ENCODE results near the gene RAD51B.

The RAD51B gene

DNA sequence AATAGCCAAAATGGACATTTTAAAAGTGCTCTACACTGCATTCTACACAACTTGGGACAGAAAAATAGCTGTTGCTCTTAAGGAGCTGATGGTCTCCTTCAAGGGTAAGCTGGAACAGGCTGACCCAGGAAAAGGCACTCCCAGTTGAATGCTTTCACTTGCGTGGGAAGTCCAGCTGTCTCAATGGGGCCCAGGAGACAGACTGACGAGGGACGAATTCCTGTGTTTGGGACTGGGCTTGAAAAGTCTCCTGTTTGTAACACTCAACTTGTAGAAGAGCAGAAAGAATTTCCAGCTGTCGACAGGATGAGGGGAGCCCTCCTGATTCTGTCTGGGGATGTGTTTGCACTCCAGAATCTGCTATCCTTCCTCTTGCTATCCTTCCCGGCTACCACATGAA is 792.5 kb downstream of the RAD51B start:
- DNase-seq: no peak

DNA sequence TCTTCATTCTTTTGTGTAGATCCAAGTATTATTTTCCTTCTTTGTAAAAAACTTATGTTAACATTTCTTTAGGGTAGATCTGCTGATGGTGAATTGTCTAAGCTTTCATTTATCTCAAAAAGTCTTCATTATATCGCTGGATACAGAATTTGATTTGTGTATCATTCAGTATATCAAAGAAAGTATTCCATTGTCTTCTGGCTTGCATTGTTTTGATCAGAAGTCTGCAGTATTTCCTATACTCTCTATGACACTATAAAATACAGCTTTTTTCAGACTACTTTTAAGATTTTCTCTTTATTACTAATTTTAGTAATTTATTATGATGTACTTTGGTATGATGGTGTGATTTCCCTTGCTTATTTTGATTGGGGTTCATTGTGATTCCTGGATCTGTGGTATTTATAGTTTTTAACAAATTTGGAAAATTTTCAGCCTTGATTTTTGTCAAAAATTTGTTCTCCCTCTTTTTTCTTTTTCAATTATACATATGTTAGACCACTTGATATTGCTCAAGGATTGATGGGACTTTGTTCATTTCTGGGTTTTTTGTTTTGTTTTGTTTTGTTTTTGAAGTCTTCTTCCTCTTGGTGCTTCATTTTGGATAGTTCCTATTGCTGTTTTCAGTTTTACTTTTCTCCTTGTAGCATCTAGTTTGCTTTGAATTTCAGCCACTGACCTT is 796.8 kb downstream of the RAD51B start:
- DNase-seq: no peak

DNA sequence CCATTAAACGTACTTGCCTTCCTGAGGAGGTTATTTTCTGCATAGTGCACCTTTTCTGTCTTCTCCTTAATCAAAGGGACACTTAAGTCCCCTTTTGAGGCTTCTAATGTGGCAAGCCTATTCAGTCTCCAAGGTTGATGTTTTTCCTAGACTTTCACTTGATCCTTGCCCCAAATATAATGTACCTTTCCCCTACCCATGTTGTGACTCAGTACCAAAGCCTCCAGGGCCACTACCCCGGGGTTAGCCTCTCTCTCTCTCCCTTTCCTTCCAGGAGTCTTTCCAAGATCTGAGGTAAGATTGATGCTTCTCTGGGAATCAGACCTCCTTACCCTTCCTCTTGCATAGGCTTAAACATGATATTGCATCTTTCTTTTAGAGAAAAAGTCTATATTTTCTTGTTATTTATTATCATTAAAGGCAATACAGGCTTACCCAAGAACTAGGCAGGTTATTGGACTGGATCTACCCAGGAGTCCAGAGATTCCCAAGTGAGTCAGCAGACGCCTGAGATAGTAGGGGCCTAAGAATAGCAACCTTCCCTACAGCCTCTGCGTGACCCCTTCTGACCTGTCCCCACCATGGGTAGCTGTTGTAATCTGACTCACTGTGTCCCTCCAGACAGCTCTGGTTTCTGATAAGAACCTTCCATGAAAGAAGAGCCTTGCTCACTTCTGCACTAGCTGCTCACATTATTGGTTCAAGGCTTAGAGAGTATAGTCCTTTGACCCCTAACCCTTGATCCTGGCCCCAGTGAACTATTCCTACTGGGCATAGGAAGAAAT is 800.4 kb downstream of the RAD51B start:
- DNase-seq: no peak

DNA sequence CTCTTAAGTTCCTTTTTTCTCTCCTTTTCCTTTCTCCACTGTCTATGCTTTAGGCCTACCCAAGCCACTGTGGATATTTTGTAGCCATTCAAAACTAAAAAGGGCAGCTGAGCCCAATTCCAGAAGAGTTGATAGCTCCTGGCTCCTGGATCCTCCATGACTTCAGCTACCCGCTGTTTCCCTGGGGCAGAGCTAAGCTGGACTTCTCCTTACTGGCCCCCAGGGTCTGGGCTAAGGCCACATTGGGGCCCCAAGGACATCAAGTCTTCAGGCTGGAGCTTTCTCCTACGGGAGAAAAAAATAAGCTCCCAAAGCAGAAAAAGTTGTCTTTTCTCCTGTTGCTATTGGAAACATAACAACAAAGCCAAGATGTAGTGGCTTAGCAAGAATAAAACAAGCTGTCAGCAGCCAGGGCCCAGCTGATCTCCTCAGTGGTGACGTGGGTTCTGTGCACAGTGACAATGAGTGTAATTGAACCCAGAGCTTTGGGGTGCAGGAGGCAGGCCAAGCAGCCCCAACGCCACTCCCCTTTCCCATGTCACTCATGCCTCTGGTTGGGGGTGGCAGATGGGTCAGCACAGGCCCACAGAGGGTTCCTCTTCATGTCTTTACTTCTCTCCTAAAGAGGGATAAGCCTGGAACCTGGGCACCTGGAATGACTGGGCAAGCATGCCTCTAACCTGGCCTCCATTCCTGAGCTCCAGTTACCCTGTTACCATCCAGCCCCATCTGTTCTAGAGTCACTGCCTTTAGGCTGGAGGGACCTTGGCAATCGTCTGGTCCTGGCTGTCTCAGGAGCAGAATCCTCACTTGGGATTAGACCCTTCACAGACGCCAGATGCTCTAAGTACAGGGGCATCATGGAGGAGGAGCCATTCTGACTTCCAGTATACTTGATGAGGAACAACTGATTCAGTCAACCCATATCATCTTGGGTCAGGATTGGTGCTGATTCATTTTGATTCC is 802.1 kb downstream of the RAD51B start:
- DNase-seq: no peak

DNA sequence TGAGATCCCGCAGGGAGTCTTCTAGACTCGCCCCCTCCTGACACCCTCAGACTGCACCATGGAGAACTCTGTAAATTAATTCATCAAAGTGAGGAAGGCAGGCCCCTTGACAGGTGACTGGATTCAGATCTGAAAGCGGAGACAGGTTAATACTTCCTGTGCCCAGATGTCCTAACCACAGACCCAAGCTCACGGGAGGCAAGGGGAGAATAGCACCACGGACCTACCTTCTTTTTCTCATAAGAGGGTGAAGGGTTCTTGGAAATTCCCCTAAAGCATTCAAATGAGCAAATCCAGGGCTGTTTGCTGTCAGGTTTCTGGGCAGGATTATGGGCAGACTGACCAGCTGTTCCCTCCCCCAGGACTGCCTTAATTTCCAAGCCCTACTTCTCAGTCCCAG is 803.3 kb downstream of the RAD51B start:
- DNase-seq: no peak

DNA sequence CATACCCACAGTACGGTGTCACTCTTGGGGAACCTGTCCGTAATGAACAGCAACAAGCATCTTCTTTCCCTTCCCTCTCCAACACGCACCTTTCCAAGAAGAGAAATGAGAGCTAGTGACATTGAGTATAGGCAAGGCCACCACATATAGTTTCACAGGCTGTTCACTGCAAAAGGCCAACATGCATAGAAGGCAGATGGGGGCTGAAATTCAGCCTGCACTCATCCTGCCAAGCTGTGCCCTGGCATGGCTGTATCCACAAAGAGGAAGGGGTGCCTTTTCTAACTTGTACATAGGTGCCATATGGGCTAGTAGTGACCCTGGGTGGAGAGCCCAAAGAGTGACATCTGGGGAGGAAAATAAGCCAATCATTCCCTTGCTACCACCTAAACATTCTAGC is 803.7 kb downstream of the RAD51B start:
- no peak for DNase-seq

DNA sequence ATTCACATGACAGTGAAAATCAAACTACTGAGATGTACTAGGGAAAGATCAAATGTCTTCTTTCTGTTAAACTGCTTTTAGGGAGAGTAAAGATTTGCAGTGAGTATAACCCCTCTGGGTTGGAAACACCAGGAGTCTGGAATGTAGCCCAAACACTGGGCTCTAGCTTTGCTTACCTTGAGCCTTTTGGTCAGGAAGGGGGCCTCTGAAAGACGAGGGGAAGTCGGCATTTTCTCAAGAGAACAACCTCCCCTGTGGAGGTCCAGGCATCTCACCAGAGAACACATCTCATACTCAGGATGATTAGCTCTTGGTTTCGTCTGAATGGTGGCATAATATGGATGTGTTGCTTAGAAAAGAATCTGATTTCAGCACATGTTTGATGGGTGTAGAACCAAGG is 804.2 kb downstream of the RAD51B start:
- DNase-seq: no peak

DNA sequence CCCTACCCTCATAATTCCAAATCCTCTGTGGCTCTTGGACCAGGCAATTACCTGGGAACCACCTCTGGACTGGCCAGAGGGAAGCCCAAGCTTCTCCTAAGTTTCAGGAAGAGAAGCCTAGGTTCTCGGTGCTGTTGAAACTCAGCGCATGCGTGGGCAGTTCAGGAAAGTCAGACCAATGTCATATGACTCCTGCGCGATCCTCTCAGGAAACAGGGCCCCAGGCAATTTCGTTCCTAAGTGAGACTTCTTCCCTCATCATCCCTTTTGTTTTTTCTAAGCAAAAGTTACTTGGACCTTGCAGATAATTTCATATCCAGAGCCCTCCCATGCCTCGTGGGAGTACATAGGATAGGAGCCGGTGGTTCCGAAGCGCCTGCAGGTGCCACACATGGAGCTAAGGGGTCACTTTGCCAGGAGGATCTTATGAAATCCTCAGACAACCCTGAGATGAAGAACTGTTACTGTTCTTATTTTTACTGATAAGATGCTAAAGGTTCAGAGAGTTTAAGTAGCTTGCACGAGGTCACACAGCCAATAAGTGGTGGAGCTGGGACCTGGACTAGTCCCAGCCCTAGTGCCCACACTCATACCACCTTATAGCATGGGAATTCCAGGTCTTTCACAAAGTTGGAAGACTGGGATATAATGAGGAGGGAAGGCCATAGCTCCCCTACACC is 805.1 kb downstream of the RAD51B start:
- no peak for DNase-seq

DNA sequence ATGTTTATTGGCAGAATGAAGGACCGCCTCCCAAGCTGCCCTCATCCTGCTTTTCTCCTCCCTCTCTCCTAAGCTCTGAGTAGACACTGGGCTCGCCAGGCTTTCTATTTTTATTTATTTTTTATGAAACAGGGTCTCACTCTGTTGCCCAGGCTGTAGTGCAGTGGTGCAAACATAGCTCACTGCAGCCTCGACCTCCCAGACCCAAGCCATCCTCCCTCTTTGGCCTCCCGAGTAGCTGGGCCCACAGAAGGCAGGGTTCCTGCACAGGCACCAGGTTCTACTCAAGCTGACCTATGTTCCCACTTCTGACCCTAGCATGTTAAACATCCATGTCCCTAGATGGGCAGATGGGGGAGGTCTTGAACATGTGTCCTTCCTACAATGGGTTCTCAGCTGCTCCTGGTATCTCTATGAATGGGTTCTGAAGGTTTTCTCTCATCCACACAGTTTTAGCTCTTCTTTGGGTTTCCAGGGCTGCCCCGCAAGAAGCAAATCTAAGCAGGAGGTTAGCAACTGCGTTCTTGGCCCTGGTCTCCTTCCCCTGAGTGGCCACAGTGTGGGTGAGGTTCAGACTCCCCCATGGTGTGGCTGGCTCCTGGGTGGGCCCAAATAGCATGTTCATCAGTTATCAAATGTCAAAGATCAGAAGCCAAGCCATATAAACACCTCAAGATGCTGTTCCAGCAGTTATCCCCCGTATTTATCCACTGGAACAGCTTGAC is 805.9 kb downstream of the RAD51B start:
- DNase-seq: no peak

DNA sequence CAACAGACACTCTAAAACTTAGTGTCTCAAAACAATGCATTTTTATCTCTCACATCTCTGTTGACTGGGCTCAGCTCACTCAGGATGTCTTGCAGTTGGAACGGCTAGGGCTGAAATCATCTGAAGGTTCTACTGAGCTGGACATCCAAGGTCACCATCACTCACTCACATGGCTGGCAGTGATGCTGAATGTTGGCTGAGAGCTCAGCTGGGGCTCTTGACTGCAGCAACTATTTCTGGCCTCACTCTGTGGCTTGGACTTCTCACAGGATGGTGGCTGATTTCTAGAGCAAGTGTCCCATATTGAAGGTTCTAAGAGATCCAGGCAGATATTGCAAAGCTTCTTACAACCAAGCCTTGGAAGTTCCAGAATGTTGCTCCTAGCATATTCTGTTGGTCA is 806.8 kb downstream of the RAD51B start:
- DNase-seq: no peak

DNA sequence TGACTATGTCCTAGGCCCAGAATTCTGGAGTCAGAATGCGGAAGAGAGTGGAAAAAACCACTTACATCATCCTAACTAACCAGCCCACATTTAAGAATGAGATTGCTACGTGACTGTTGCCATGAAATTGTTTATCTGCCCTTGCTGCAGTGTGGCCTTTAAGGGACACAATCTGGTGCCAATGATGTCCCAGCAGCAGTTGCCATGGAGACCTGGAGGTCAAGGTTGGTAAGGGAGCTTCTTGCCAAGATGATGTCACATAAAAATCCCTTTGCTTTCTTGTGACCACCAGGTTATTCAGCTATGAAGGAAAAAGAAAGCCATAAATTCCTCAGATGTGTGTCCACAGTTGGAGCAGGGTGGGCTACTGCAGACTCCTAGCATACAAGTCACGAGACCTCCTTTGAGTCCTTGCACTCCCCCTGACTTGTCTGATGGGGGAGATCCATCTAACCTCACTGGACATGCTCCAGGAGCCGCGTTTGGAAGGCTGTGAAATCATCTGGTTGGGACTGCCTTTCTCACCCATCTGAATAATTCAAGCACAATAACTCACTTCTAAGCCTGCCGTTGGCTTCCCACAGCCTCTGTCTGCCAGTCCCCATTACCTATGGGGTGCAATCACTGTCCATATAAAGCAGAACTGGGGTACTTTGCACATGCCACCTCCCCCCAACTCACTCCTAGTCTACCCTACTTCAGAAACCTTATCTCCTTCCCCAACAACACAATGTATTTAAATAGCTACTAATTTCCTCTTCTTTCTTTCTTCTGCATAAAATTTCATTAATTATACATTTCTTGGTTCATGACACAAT is 807.7 kb downstream of the RAD51B start:
- no peak for DNase-seq

DNA sequence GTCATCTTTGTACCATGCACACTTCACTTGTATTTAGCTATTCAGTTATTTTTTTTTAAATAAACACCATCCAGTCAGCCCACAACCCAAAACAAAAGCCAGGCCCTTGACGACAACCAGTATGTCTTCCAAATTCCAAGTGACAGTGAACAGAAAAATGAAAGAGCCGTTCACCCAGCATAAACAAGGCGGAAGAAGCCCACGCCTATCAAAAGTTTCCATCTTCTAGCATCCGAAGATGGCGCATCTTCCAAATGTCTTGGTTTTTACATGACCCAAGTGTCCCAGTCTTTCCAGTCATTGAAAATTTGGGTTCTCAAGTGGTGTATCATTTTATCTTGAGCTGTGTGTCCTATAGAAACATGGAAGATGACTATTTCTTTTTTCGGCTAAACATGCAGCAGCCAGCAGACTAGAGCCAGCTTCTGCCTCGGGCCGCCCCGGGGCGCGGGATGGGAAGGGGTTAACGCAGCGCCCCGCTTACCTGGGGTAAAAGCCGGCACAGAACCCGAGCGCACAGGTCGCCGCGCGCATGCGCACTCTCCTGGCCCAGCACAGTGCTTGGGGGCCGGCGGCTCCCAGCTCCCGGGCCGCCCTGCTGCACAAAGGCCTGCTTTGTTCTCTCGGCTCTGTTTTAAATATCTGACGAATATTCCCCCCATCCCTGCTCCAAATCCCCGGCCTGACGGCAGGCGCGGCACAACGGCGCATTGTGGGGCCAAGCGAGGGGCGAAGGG is 808.5 kb downstream of the RAD51B start:
- DNase-seq: no peak

DNA sequence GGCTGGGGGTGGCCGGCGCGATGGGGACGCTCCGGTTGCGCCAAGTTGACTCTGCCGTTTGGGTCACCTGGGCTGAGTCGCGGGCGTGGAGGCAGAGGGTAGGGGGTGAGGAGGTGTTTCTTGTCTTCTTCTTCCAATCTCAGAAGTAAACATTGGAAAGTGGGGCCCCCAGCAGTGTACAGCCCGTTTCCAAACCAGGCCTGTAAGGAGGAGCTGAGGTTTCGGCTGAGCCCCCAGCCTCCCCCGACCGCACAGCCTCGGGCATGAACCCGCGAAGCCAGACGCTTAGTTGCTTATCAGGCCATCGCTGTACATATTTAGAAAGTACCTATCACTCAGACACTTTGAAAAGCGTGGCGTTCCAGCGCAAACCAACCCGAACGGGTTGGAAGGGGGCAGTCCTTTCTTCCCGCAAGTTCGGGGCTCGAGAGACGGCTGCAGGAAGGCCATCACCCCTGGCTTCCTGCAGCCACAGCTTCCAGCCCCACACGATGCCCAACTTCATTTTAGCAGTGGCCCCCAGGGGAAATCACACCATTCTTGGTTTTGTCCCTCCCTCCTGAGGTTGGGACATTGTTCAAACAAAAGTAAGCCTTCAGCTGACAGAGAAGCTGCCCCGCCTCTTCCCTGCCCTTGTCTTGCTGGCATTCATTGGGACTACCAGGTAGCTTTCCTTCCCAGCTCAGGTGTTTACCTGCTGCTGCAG is 809.2 kb downstream of the RAD51B start:
- DNase-seq: no peak

DNA sequence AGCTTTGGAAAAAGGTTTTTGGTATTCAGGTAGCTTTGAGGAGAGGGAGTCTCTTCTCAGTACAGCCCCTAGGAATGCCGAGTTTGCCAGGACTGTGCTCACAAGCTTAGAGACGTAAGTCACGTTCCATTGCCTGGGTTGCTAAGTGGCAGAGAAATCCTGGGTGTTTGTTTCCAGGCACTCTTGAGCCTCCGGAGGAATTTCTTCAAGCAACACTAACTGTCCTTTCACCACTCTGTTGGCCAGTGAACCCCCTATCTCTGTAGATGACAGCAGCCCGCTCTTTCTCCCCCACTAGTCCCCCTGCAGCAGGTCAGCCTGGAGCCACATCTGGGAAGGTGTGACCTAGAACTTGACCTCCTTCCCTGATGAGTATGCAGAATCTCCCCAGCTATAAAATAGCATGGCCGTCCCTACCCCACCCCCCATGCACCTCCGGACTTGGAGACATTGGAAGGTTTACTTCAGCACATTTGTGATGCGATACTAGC is 810.5 kb downstream of the RAD51B start:
- DNase-seq: no peak

DNA sequence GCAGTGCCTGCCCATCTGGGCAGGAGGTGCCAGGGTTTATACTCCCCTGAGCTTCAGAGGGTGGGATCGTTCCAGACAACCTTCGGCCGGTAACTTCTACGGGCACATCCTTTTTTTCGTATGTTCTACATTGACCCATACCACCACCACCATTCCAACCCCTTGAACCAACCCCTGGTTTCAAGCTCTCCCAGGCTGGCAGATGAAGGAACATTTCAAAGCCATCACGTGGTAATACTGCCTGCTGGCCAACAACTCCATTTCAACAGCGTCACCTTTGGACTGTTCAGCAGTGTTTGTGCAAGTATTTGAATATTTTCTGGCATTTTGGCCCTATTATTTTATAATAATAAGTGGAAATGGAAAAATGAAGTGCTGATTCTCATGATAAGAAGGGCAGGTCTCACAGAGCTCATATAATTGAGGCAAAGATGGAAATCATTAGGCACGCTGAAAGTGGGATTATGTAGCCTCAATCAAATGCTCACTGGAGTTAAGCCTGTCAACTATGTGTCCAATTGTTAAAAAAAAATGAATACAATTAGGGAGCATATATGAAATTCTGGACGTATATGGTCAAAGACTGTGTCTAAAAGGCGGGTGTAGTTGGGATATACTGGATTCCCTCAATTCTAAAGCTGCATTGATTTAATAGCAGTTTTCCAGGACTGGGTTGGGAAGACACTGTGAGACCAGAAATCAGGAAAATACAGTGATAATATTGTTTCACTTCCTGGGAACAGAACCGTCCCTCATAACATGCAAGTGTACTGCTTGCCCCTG is 811.2 kb downstream of the RAD51B start:
- no peak for DNase-seq

DNA sequence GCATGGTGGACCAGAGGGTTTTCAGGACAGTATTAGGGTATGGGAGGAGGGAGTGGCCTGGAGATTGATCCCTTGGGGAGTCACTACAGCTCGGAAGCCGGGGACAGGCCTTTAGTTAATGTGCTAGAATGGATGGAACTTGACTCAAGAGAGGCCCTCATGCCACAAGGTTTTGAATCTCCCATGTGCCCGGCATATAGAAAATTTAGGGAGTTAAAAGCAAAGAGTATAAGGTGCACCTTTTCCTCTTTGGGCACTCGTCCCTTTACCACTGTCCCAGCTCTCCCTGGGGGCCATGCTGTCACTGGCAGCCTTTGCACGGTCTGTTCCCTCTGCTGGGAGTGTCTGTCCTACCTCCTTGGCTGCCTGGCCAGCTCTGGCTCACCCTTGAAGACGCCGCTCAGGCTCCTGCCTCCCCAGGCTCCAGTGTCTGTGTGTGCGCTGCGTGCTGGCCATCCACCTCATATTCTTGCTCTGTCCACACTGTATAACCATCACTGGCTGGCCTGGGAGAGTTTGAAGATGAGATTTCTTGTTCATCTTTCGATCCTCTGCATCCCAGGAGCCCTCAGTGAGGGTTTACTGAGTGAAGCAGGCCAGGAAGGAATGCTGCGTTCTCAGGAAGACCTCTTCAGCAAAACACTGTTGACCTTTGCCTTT is 811.9 kb downstream of the RAD51B start:
- no peak for DNase-seq

DNA sequence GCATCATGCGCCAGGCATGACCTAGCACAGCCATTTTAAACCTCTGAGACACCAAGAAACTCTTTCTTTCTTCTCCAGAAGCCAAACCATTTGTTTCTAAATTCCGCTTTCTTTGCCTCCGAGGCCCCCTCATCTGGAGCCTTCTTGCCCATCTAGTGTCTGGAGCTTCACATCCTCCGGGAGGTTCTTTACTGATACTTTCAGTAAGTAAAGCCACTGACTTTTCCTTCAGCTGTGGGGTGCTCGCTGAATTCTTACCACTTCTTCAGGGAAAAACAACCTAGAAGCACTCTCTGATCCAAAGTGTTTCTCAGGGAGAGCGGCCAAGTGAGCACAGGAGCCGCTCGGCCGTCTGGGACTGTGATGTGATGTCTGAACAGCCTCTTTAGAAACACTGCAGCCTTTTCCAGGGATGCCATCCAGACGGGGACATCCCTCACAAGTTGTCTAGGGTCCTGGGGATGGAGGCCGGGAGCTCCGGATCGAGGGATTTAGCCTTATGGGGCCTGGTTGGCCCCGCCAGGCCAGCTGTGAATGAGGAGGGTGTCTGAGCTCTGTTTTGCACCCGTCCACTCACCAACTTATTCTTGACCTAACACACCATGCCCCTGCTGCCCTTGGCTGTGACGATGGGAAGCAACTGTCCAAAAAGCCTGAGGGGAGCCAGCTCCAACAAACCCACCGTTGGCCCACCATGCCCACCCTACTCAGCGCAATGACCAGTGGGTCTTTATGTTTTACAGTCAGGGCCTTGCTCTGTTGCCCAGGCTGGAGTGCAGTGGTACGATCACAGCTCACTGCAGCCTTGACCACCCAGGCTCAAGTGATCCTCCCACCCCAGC is 812.7 kb downstream of the RAD51B start:
- DNase-seq: no peak
